Measurements from ENCODE around the gene DUX4.
"Not testable (repeated sequence)": the region's sequence is repeated elsewhere in the genome, so short reads cannot be mapped to it uniquely, and the experiment has no call there.

The DUX4 gene

GRCh38 chr4:190173428-190173827 lies at the start of gene DUX4:
Gene DUX4 (plus strand): TSS chr4:190173774. CDS start chr4:190173774, 0 bp downstream.
- DNase-seq (ENCODE audit: low read depth in 2 of 2): not testable (repeated sequence)

- not testable (repeated sequence) for DNase-seq (ENCODE audit: low read depth in 2 of 2)
Measured at GRCh38 chr4:190175436-190175835, 1.9 kb downstream of the DUX4 start.

GRCh38 chr4:190177727-190178605 lies 4.4 kb downstream of the DUX4 start:
- not testable (repeated sequence) for DNase-seq (ENCODE audit: low read depth in 2 of 2)

DNA sequence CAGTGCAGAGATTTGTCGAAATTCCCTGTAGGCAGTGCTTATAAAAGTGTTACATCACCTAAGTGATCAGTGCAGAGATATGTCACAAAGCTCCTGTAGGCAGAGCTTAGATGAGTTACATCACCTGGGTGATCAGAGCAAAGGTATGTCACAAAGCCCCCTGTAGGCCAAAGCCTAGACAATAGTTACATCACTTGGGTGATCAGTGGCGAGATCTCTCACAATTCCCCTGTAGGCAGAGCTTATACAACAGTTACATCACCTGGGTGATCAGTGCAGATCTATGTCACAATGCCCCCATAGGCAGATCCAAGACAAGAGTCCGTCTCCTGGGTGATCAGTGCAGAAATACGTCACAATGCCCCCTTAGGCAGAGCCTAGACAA lies 5.0 kb downstream of the DUX4 start:
- not testable (repeated sequence) for DNase-seq (ENCODE audit: low read depth in 2 of 2)

DNA sequence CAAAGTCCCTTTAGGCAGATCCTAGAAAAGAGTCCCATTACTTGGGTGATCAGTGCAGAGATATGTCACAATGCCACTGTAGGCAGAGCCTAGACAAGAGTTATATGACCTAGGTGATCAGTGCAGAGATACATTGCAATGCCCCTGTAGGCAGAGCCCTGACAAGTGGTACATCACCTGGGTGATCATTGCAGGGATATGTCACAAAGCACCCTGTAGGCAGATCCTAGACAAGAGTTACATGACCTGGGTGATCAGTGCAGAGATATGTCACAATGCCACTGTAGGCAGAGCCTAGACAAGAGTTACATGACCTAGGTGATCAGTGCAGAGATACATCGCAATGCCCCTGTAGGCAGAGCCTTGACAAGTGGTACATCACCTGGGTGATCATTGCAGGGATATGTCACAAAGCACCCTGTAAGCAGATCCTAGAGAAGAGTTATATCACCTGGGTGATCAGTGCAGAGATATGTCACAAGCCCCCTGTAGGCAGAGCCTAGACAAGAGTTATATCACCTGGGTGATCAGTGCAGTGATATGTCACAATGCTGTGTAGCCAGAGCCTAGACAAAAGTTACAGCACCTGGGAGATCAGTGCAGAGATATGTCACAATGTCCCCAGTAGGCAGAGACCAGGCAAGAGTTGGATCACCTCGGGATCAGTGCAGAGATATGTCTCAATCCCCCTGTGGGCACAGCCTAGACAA lies 5.6 kb downstream of the DUX4 start:
- DNase-seq (ENCODE audit: low read depth in 2 of 2): not testable (repeated sequence)

DNA sequence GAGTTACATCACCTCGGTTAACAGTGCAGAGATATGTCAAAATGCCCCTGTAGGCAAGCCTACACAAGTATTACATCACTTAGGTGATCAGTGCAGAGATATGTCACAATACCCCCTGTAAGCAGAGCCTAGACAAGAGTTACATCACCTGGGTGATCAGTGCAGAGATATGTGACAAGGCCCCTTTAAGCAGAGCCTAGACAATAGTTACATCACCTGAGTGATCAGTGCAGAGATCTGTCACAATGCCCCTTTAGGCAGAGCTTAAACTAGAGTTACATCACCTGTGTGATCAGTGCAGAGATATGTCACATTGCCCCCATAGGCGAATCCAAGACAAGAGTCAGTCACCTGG lies 6.1 kb downstream of the DUX4 start:
- DNase-seq (ENCODE audit: low read depth in 2 of 2): not testable (repeated sequence)

- DNase-seq (ENCODE audit: low read depth in 2 of 2): not testable (repeated sequence)
Measured at GRCh38 chr4:190180947-190181346, 7.4 kb downstream of the DUX4 start.

- not testable (repeated sequence) for DNase-seq (ENCODE audit: low read depth in 2 of 2)
Measured at GRCh38 chr4:190181481-190182100, 8.0 kb downstream of the DUX4 start.

DNA sequence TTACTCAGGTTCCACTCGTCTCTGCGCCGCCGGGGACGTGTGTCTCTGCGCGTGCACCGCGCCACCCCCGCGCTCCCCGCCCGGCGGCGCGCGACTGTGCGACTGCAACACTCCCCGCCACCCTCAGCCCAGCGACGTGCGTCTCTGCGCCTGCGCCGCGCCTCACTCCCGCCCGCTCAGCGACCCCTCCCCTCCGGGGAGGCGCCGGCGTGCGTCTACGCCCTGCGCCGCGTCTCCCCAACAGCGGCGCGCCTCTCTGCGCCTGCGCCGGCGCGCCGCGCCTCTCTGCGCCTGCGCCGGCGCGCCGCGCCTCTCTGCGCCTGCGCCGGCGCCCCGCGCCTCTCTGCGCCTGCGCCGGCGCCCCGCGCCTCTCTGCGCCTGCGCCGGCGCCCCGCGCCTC lies 29.9 kb downstream of the DUX4 start:
- not testable (repeated sequence) for DNase-seq (ENCODE audit: low read depth in 2 of 2)
